SK-N-MC (cell line): ENCODE measurements around the gene CCL4L2.
"Not testable (repeated sequence)": the region's sequence is repeated elsewhere in the genome, so short reads cannot be mapped to it uniquely, and the experiment has no call there.

Experiments used
- EZH2 ChIP-seq: fragments of 200-600 bp; sonication (generic); IDR thresholded peaks from one replicate; pipeline ENCODE4 v1.6.1; 2017; ENCODE audit warnings: antibody characterized with exemption
- FOXP2 ChIP-seq: optimal IDR thresholded peaks from 2 replicates; pipeline ENCODE3; 2011; ENCODE audit warnings: mild to moderate bottlenecking, moderate library complexity; ENCODE audit not compliant: insufficient read depth; ENCODE audit errors: extremely low read length, control extremely low read depth
- POLR2AphosphoS5 ChIP-seq: IDR thresholded peaks from 2 replicates; pipeline ENCODE4 v1.6.1; 2012; ENCODE audit warnings: mild to moderate bottlenecking, low read depth, low read length, borderline replicate concordance

DNA sequence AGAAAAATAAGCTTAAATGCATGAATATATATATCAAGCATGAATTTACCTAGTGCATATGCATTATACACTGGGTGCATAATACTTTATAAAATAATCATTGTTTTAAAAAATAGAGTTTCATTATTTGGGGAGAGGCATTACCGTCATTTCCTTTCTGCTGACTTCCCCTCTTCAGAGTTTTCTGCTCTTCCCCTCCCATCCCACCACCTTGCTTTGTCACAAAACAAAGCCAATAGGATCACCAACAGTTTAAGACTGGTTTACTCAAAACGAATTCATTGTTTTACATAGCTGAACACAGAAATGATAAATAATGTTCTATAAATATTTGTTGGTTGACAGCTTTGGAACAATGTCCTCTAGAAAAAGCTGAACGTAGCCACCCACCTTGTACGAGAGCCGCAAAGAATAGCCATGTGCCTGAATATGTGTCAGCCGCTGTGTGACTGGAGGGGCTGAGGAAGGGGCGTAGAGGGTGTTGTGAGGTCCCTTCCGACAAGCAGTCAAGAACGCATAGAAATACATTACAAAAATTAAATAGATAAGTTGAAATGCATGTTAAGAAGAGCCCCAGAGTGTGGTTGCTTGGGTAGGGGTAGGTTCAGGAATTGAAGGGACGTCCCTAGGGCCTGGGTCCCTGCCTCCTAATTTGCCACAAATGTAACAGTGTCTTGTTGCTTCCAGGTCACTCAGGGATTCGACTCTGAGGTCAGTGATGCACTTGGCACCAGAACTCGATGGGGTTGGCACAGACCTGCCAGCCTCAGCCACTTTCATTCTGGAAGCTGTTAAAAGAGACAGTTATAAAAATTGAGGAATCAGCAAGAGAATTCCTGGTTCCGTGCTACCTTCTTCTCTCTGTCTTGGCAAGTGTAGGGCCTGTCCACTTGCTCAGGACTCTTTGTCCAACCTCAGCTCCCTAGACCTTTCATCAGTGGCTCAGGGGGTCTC lies 23.8 kb upstream of the CCL4L2 start:
- not testable (repeated sequence) for TF ChIP-seq POLR2AphosphoS5, EZH2, FOXP2
